Ishikawa (cell line): ENCODE data around the gene LYRM4.

ENCODE experiments used
- CEBPB ChIP-seq: IDR thresholded peaks from 2 replicates; pipeline ENCODE4 v1.6.1; 2012
- EP300 ChIP-seq: IDR thresholded peaks from 2 replicates; pipeline ENCODE4 v1.6.1; 2012; ENCODE audit warnings: borderline replicate concordance
- FOXM1 ChIP-seq: IDR thresholded peaks from 2 replicates; pipeline ENCODE4 v1.6.1; 2012; ENCODE audit warnings: low read depth, borderline replicate concordance
- YY1 ChIP-seq: IDR thresholded peaks from 2 replicates; pipeline ENCODE4 v1.6.1; 2012; ENCODE audit warnings: low read depth

GRCh38 chr6:5190507-5190906, 70.2 kb downstream of the LYRM4 start:
- no peak for TF ChIP-seq EP300
- no peak for TF ChIP-seq YY1
- TF ChIP-seq FOXM1: no peak
- peak; percentile 68 for TF ChIP-seq CEBPB
